Vein endothelial cell (primary cell): ENCODE measurements around the gene RNF146. TPM values are rescaled to one million over a fixed set of nuclear protein-coding genes. Genes with fewer than 3 reads are reported as not detected.

Experiments
- small RNA-seq: library from RNA; depleted of rRNA; stranded (forward); fragments of <200 nt; gene quantifications from one replicate; pipeline ENCODE3, GENCODE V24; 2012
- total RNA-seq: library from RNA; depleted of rRNA; stranded (reverse); fragments of >200 nt; gene quantifications from 2 replicates; pipeline ENCODE4 v1.2.3, GENCODE V29; 2012

RNF146 gene, protein sequence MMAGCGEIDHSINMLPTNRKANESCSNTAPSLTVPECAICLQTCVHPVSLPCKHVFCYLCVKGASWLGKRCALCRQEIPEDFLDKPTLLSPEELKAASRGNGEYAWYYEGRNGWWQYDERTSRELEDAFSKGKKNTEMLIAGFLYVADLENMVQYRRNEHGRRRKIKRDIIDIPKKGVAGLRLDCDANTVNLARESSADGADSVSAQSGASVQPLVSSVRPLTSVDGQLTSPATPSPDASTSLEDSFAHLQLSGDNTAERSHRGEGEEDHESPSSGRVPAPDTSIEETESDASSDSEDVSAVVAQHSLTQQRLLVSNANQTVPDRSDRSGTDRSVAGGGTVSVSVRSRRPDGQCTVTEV
- 43.4 and 54.1 TPM in 2 replicates for total RNA-seq

DNA sequence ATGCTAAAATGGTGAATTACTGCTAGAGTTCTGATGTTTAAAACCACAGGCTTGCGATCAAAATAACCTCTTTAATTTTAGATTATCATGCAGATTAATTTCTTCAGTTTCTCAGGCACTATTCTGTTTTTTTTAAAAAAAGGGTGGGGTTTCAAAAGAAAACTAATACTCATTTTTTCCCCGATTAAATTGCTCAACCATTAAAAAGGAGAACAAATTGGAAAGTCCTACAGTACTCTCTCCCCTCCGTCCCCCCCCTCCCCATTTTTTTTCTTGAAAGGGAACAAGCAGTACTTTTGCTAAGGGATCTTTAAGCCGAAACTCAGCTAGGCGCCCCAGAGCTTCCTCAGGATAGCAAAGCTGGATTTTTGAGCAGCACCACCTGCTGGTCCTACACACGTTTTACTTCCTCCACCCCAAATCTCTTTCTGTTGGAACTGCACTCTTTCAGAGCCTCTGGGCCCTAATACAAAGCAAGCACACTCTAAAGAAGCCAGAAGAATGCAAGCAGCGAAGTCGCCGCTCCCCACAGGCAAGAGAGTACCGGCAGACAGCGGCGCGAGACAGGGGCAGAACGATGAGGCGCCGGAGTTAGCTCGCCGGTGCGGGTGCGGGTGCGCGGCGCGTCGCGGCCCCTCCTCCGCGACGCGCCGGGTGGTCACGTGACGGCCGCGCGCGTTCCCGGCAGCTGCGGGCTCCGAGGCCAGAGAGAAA lies at the start of gene RNF146:
Gene RNF146, plus strand, starts transcription at position 687 of the 714 bp plus-strand sequence. CDS start 13,475 bp downstream, outside the sequence.

Small RNAs within 50 kb of the gene (small RNA-seq; reads per million reads assigned to genes)
- not detected for gene RNA5SP217

Other genes with a start within 250 kb of the RNF146 start
- 0.57 TPM in 1 of 2 replicates, not detected in the other for gene RSPO3, start 148.2 kb upstream of the RNF146 start, total RNA-seq
- 43.1 and 55.5 TPM in 2 replicates for gene ECHDC1, start 76.7 kb downstream of the RNF146 start, total RNA-seq
- under 0.01 and 0.29 TPM in 2 replicates for gene KIAA0408, start 192.5 kb downstream of the RNF146 start, total RNA-seq